GM23248 (cell line): ENCODE results near the gene DENND2A. TPM values are rescaled to one million over a fixed set of nuclear protein-coding genes. Genes with fewer than 3 reads are reported as not detected.

Experiments
- DNase-seq: peaks from one replicate; pipeline ENCODE4 v3.0.0-alpha.2; 2015
- H2AFZ ChIP-seq: fragments of 200-600 bp; sonication (generic); 2 replicates; pipeline ENCODE4 v1.6.1; 2016; ENCODE audit warnings: antibody characterized with exemption
- H3F3A ChIP-seq: fragments of 200-600 bp; sonication (generic); 2 replicates; pipeline ENCODE4 v1.6.1; 2016; ENCODE audit warnings: mild to moderate bottlenecking, antibody characterized with exemption, mixed run types; ENCODE audit not compliant: insufficient read depth
- H3K27ac ChIP-seq: fragments of 200-600 bp; sonication (generic); 2 replicates; pipeline ENCODE4 v1.5.1; 2016; ENCODE audit warnings: mild to moderate bottlenecking
- H3K27me3 ChIP-seq: fragments of 200-600 bp; sonication (generic); replicated peaks from 2 replicates; pipeline ENCODE4 v1.6.1; 2016; ENCODE audit warnings: mild to moderate bottlenecking; ENCODE audit not compliant: insufficient read depth
- H3K36me3 ChIP-seq: fragments of 200-600 bp; sonication (generic); 2 replicates; pipeline ENCODE4 v1.6.1; 2016; ENCODE audit warnings: low read depth, mild to moderate bottlenecking
- H3K4me1 ChIP-seq: fragments of 200-600 bp; sonication (generic); 2 replicates; pipeline ENCODE4 v1.6.1; 2016; ENCODE audit warnings: mild to moderate bottlenecking; ENCODE audit not compliant: insufficient read depth
- H3K4me2 ChIP-seq: fragments of 200-600 bp; sonication (generic); one replicate; pipeline ENCODE4 v1.6.1; 2016; ENCODE audit warnings: mild to moderate bottlenecking; ENCODE audit not compliant: unreplicated experiment
- H3K4me3 ChIP-seq: fragments of 200-600 bp; sonication (generic); 2 replicates; pipeline ENCODE4 v1.5.1; 2016; ENCODE audit warnings: mild to moderate bottlenecking
- H3K79me2 ChIP-seq: fragments of 200-600 bp; sonication (generic); 2 replicates; pipeline ENCODE4 v1.6.1; 2016; ENCODE audit warnings: mild to moderate bottlenecking; ENCODE audit not compliant: insufficient read depth
- H3K9ac ChIP-seq: fragments of 200-600 bp; sonication (generic); 2 replicates; pipeline ENCODE4 v1.6.1; 2016; ENCODE audit warnings: mild to moderate bottlenecking
- H3K9me2 ChIP-seq: fragments of 200-600 bp; sonication (generic); 2 replicates; pipeline ENCODE4 v1.6.1; 2016; ENCODE audit warnings: mixed run types, mild to moderate bottlenecking, moderate library complexity; ENCODE audit not compliant: insufficient read depth
- H3K9me3 ChIP-seq: fragments of 200-600 bp; sonication (generic); one replicate; pipeline ENCODE4 v1.6.1; 2017; ENCODE audit warnings: low read depth
- H4K20me1 ChIP-seq: fragments of 200-600 bp; sonication (generic); 2 replicates; pipeline ENCODE4 v1.6.0; 2016; ENCODE audit not compliant: insufficient read depth
- EZH2 ChIP-seq: fragments of 200-600 bp; sonication (generic); IDR thresholded peaks from 2 replicates; pipeline ENCODE4 v1.6.1; 2018; ENCODE audit warnings: antibody characterized with exemption, mild to moderate bottlenecking; ENCODE audit not compliant: insufficient read depth, poor library complexity, severe bottlenecking
- EZH2phosphoT487 ChIP-seq: fragments of 200-600 bp; sonication (generic); IDR thresholded peaks from 2 replicates; pipeline ENCODE4 v1.6.1; 2018; ENCODE audit warnings: antibody characterized with exemption, moderate library complexity, mild to moderate bottlenecking, low read depth; ENCODE audit not compliant: insufficient read depth
- WGBS, 2 experiments: methylation state at CpG; one replicate each; pipeline ENCODE4 v1.1.6; 2015 to 2017; ENCODE audit warnings: low lambda C conversion rate in 2 of 2, low coverage in 1 of 2; ENCODE audit errors: missing lambda C conversion rate in 2 of 2; 5-methylcytosine and 5-hydroxymethylcytosine counted together
- in situ Hi-C: fragments of 300-500 bp; cut with MboI; formaldehyde crosslinking; loops from 2 replicates; pipeline ENCODE4 v1.15.0; 2020
- polyA plus RNA-seq: library from polyadenylated mRNA; unstranded; fragments of >200 nt; fragmentation: Nextera tagmentation; extraction: Ambion mirVana; gene quantifications from 2 replicates; pipeline ENCODE4 v1.2.1, GENCODE V29; 2016
- total RNA-seq: library from RNA; depleted of rRNA; stranded (reverse); fragments of >200 nt; shearing (Covaris generic); gene quantifications from 2 replicates; pipeline ENCODE4 v1.2.3, GENCODE V29; 2014

Gene DENND2A
- total and polyA plus RNA-seq, 2 experiments from 2014 or later, result 0.78 to 2.2 TPM

DNA sequence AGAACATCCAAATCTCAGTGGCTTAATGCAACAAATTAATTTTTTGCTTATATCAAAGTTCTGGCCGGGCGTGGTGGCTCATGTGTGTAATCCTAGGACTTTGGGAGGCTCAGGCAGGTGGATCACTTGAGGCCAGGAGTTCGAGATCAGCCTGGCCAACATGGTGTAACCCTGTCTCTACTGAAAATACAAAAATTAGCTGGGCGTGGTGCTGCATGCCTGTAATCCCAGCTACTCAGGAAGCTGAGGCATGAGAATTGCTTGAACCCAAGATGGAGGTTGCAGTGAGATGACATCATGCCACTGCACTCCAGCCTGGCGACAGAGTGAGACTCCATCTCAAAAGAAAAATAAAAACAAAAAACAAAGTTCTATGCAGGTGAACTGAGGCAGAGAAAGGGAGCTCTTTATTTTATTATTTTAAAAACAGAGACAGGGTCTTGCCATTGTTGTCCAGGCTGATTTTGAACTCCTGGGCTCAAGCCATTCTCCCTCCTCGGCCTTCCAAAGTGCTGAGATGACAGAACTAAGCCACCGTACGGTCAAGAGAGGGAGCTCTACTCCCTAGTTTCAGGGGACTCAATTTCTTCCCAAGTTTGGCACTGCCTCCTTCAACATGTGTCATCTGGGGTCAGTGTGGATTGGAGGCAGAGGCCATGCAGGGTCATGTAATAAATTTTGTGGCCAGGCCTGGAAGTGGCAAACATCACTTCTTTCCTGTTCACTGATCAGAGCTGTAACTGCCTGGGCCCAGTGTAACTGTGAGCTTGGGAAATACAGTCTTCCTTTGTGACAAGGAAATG is 34.5 kb upstream of the DENND2A start:
- Histone ChIP-seq H3K9me3 (no peaks in the 10 kb centered on the region), H3K4me1 (peaks cover 12% of the 10 kb centered on the region), H3K9me2 (no peaks in the 10 kb centered on the region), H3K27me3 (no peaks in the 10 kb centered on the region), H3K79me2 (no peaks in the 10 kb centered on the region), H3K9ac (peak overlapping the region; percentile 30; the same call in 1 of the 2 replicates), H3K4me3 (no peak overlapping the region), H3K36me3 (no peaks in the 10 kb centered on the region), H3K27ac (no peak overlapping the region), H4K20me1 (no peaks in the 10 kb centered on the region), H3F3A (peaks cover 12% of the 10 kb centered on the region; the same call in 1 of the 2 replicates), H3K4me2 (peak overlapping the region; percentile 13), H2AFZ (peak overlapping the region; percentile 41; the same call in 1 of the 2 replicates)
- in situ Hi-C loops, result no loop called here
- DNase-seq, result peak; percentile 74
- 61 to 62% methylated on average over 8 of the region's 8 CpGs for WGBS, 2 experiments
- no peak for TF ChIP-seq EZH2phosphoT487
- no peak for TF ChIP-seq EZH2

DNA sequence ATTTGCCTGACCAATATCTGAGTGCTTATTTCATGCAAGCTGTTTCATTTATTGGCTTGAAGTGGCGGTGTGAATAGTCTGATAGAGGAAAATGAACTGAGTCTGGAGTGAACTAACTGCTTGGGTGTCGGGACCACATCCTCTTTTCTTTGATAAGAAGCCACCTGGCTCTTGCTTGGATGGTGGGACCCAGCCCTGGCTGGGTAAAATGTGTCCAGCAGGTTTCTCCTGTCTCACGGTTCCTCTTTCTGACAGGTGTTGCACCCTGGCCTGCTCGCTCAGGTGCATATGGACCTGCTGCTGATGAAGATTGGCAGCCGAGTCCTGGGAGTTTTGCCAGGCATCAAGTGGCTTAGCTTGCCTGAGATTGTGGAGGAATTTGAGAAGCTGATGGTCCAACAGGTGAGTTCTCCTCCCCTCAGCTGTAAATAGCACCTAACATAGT is 33.8 kb upstream of the DENND2A start:
- TF ChIP-seq EZH2phosphoT487, result no peak
- no peak for TF ChIP-seq EZH2
- Histone ChIP-seq H3K9me2 (no peaks in the 10 kb centered on the region), H3K9ac (no peak overlapping the region), H2AFZ (no peak overlapping the region), H3K4me1 (peaks cover 12% of the 10 kb centered on the region), H3K36me3 (no peaks in the 10 kb centered on the region), H3K27me3 (no peaks in the 10 kb centered on the region), H3K27ac (no peak overlapping the region), H3F3A (peaks cover 12% of the 10 kb centered on the region; the same call in 1 of the 2 replicates), H3K79me2 (no peaks in the 10 kb centered on the region), H3K4me3 (no peak overlapping the region), H3K4me2 (peak overlapping the region; percentile 89), H4K20me1 (no peaks in the 10 kb centered on the region), H3K9me3 (no peaks in the 10 kb centered on the region)
- WGBS, 2 experiments, result 76 to 82% methylated on average over 5 of the region's 5 CpGs
- in situ Hi-C loops, result no loop called here
- no peak for DNase-seq

DNA sequence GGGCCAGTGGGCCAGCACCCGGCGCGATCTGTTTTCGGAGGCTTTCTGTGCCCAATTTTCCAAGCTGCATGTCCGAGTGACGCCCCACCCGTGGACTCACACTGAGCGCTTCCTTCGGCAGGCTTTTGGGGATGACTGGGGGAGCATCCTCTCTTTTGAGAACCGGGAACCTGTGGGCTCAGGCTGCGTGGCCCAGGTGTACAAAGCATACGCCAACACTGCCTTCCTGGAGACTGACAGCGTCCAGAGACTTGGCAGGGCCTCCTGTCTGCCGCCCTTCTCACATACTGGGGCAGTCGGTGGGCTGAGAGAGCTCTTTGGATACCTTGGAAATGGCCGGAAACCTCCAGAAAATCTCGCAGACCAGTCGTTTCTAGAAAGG is 33.2 kb upstream of the DENND2A start:
- in situ Hi-C loops, result no loop called here
- H3F3A ChIP-seq, result peaks cover 12% of the 10 kb centered on the region; the same call in 1 of the 2 replicates
- H3K36me3 ChIP-seq, result no peaks in the 10 kb centered on the region
- H3K27me3 ChIP-seq, result no peaks in the 10 kb centered on the region
- 26 to 30% methylated on average over 18 of the region's 18 CpGs for whole genome bisulfite sequencing, 2 experiments
- no peak for DNase-seq
- H4K20me1 ChIP-seq, result no peaks in the 10 kb centered on the region
- no peaks in the 10 kb centered on the region for H3K9me3 ChIP-seq
- H3K9me2 ChIP-seq, result no peaks in the 10 kb centered on the region
- peak overlapping the region; percentile 80 for H3K4me3 ChIP-seq
- peaks cover 12% of the 10 kb centered on the region for H3K4me1 ChIP-seq
- H3K79me2 ChIP-seq, result no peaks in the 10 kb centered on the region
- H3K9ac ChIP-seq, result peak overlapping the region; percentile 74
- peak overlapping the region; percentile 89 for H3K4me2 ChIP-seq
- TF ChIP-seq EZH2phosphoT487, result no peak
- TF ChIP-seq EZH2, result no peak
- H3K27ac ChIP-seq, result no peak overlapping the region
- peak overlapping the region; percentile 94 for H2AFZ ChIP-seq

DNA sequence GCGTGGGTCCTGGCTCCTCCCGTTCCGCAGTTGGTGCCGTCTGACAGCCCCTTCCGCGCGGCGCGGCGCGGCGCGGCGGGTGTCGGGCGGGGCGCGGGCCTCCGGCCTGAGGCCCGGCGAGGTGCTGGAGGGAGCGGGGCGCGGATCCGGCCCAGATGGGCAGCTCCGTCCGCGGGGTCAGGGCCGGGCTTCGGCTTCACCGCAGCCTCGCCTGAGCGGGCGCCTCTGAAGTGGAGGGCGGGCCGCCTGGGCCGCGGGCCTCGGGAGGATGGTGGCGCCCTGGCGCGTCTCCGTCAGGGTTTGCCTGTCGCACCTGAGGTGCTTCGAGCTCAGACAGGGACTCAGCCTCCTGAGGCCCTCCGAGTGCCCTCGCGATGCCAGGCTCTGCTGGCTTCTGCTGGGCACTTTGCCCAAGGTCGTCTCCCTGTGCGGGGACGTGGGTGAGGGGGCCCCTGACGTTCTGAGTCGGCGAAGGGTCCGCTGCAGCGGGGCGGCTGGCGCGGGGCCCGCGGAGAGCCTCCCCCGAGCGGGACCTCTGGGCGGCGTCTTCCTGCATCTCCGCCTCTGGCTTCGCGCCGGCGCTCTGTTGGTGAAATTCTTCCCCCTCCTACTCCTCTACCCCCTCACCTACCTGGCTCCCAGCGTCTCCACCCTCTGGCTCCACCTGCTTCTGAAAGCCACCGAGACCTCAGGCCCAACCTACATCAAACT is 32.6 kb upstream of the DENND2A start:
- no peaks in the 10 kb centered on the region for H3K36me3 ChIP-seq
- H3K4me2 ChIP-seq, result peak overlapping the region; percentile 89
- H3K4me3 ChIP-seq, result peak overlapping the region; percentile 80
- H3K9ac ChIP-seq, result peak overlapping the region; percentile 74
- H2AFZ ChIP-seq, result peak overlapping the region; percentile 94
- no peaks in the 10 kb centered on the region for H3K79me2 ChIP-seq
- H3F3A ChIP-seq, result peaks cover 12% of the 10 kb centered on the region; the same call in 1 of the 2 replicates
- H3K9me2 ChIP-seq, result no peaks in the 10 kb centered on the region
- H3K4me1 ChIP-seq, result peaks cover 12% of the 10 kb centered on the region
- no peak overlapping the region for H3K27ac ChIP-seq
- in situ Hi-C loops, result no loop called here
- H3K9me3 ChIP-seq, result no peaks in the 10 kb centered on the region
- H4K20me1 ChIP-seq, result no peaks in the 10 kb centered on the region
- WGBS, 2 experiments, result 0 to 1% methylated on average over 27 to 44 of the region's 72 CpGs
- no peak for TF ChIP-seq EZH2
- no peak for TF ChIP-seq EZH2phosphoT487
- no peaks in the 10 kb centered on the region for H3K27me3 ChIP-seq
- DNase-seq, result peak; percentile 59
